ENCODE data around the gene L3MBTL4. TPM values are rescaled to one million over a fixed set of nuclear protein-coding genes. Genes with fewer than 3 reads are reported as not detected.

The L3MBTL4 gene
- total RNA-seq, 1 donor from 2014 or later: 17.5 TPM

DNA sequence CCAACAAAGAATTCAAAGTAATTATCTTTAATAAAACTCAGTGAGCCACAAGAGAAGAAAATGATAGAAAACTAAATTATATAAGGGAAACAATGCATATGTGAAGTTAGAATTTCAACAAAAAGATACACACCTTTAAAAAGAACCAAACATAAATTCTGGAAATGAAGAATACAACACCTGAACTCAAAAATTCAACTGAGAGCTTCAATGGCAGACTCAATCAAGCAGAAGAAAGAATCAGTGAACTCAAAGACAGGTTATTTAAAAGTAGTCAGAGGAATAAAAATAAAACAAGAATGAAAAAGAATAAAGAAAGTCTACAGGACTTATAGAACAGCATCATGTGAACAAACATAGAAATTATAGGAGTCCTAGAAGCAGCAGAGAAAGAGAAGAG lies 73.4 kb downstream of the L3MBTL4 start:
- no peaks in the 10 kb centered on the region for H3K4me1 Mint-ChIP-seq
- H3K4me3 Mint-ChIP-seq: no peak overlapping the region
- H3K36me3 Mint-ChIP-seq: peaks cover 30% of the 10 kb centered on the region
- H3K9me3 Mint-ChIP-seq: peaks cover 65% of the 10 kb centered on the region
- no peak overlapping the region for H3K27ac Mint-ChIP-seq
- TF ChIP-seq CTCF (IDR thresholded peaks at IDR 0.05; ENCODE audit: unreplicated experiment): no peak
- no peaks in the 10 kb centered on the region for H3K27me3 Mint-ChIP-seq (ENCODE audit: low read depth)
- no peak for DNase-seq (ENCODE audit: low spot score in 2 of 2, unreplicated experiment in 2 of 2)

DNA sequence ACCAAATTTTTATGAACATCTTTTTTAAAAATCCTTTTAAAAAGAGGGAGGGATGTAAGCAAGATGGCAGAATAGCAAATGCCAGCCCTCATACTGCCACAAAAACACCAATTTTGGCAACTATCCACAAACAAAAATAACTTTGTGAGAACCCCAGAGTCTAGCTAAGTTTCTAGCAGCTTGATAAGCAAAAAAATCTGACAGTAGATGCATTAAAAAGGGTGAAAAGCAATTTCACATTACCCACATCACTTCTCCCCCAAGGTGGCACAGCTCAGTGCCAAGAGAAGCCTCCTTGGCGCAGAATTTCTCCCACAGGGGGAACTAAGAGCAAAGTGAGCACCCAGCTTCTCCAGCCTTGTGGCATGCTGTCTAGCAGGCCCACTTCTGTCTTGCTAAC lies 74.6 kb downstream of the L3MBTL4 start:
- no peaks in the 10 kb centered on the region for H3K27me3 Mint-ChIP-seq (ENCODE audit: low read depth)
- TF ChIP-seq CTCF (IDR thresholded peaks at IDR 0.05; ENCODE audit: unreplicated experiment): no peak
- H3K9me3 Mint-ChIP-seq: peaks cover 57% of the 10 kb centered on the region
- no peaks in the 10 kb centered on the region for H3K4me1 Mint-ChIP-seq
- no peak for DNase-seq (ENCODE audit: low spot score in 2 of 2, unreplicated experiment in 2 of 2)
- H3K27ac Mint-ChIP-seq: no peak overlapping the region
- no peak overlapping the region for H3K4me3 Mint-ChIP-seq
- peaks cover 30% of the 10 kb centered on the region for H3K36me3 Mint-ChIP-seq

GRCh38 chr18:6336239-6336638 lies 78.5 kb downstream of the L3MBTL4 start:
- Mint-ChIP-seq H3K9me3 (peaks cover 24% of the 10 kb centered on the region), H3K36me3 (peaks cover 7% of the 10 kb centered on the region), H3K4me1 (no peaks in the 10 kb centered on the region), H3K4me3 (no peak overlapping the region), H3K27me3 (ENCODE audit: low read depth) (no peaks in the 10 kb centered on the region), H3K27ac (no peak overlapping the region)
- DNase-seq (ENCODE audit: low spot score in 2 of 2, unreplicated experiment in 2 of 2): no peak
- no peak for TF ChIP-seq CTCF (IDR thresholded peaks at IDR 0.05; ENCODE audit: unreplicated experiment)

DNA sequence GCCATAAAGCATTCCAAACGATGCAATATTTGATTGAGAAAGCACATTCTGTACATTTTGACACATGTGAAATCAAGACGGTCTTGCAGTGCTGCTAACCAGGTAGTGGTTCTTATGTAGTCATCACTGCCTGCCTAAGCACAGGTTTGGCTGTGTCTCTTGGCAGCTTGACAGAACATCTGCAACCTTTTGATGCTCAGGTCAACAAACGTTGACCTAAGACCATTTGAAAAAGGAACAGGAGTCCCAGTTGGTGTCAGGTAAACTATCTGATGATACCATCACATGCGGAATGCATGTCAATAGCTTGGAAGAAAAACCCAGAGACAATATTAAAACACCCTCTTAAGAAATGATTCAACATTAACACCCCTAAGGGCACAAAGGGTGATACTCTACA lies 80.7 kb downstream of the L3MBTL4 start:
- Mint-ChIP-seq H3K9me3 (peaks cover 19% of the 10 kb centered on the region), H3K4me1 (no peaks in the 10 kb centered on the region), H3K27me3 (ENCODE audit: low read depth) (no peaks in the 10 kb centered on the region), H3K4me3 (no peak overlapping the region), H3K36me3 (peaks cover 4% of the 10 kb centered on the region), H3K27ac (no peak overlapping the region)
- TF ChIP-seq CTCF (IDR thresholded peaks at IDR 0.05; ENCODE audit: unreplicated experiment): no peak
- no peak for DNase-seq (ENCODE audit: low spot score in 2 of 2, unreplicated experiment in 2 of 2)

DNA sequence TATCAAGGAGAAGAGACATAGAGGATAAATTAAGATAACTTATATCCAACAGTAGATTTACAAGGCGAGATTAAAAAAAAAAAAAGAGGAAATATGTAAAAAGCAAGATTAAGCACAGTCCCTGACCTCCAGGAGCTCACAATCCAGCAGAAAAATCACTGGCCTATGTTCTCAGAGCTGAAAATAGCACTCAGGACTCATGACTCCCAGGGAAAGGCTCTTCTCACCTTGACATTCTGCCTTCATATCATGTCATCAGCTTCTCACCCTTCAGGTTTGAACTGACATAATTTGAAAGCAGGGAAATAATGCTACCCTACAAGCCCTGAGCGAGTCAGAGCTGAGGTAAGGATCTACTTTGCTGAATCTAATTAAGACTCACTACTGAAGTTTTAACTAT lies 82.8 kb downstream of the L3MBTL4 start:
- peaks cover 4% of the 10 kb centered on the region for H3K36me3 Mint-ChIP-seq
- no peak overlapping the region for H3K27ac Mint-ChIP-seq
- peaks cover 8% of the 10 kb centered on the region for H3K9me3 Mint-ChIP-seq
- peaks cover 4% of the 10 kb centered on the region for H3K4me1 Mint-ChIP-seq
- no peaks in the 10 kb centered on the region for H3K27me3 Mint-ChIP-seq (ENCODE audit: low read depth)
- no peak for TF ChIP-seq CTCF (IDR thresholded peaks at IDR 0.05; ENCODE audit: unreplicated experiment)
- no peak for DNase-seq (ENCODE audit: low spot score in 2 of 2, unreplicated experiment in 2 of 2)
- H3K4me3 Mint-ChIP-seq: no peak overlapping the region

GRCh38 chr18:6330786-6331185 lies 83.9 kb downstream of the L3MBTL4 start:
- Mint-ChIP-seq H3K27ac (no peak overlapping the region), H3K9me3 (peaks cover 6% of the 10 kb centered on the region), H3K4me1 (peaks cover 4% of the 10 kb centered on the region), H3K36me3 (peaks cover 4% of the 10 kb centered on the region), H3K4me3 (no peak overlapping the region), H3K27me3 (ENCODE audit: low read depth) (no peaks in the 10 kb centered on the region)
- DNase-seq (ENCODE audit: low spot score in 2 of 2, unreplicated experiment in 2 of 2): no peak
- no peak for TF ChIP-seq CTCF (IDR thresholded peaks at IDR 0.05; ENCODE audit: unreplicated experiment)
